ENCODE data around the gene DMAC2L. TPM values are rescaled to one million over a fixed set of nuclear protein-coding genes. Genes with fewer than 3 reads are reported as not detected.

DMAC2L gene
- total RNA-seq, 1 donor from 2014 or later, result 10.9 TPM

DNA sequence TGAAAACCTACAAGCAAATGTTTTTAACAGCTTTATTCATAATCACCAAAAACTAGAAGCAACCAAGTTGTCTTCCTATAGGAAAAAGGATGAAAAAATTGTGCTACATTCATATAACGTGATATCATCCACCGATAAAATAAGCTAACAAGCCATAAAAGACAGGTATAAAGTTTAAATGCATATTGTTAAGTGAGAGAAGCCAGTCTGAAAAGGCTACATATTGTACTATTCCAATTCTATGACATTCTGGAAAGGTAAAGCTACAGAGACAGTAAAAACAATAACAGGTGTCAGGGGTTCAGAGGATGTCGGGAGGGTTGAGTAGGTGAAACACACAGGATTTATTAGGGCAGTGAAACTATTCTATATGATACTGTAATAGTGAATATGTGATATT, 61.8 kb downstream of the DMAC2L start:
- Histone ChIP-seq H3K27ac (ENCODE audit: low read depth, low read length) (no peak overlapping the region), H3K4me1 (ENCODE audit: insufficient read depth, low read length) (no peaks in the 10 kb centered on the region), H3K4me3 (ENCODE audit: insufficient read depth, low read depth, low read length) (no peak overlapping the region), H3K9ac (ENCODE audit: low read length) (no peak overlapping the region), H3K4me2 (ENCODE audit: low read length) (no peak overlapping the region), H3K9me3 (ENCODE audit: insufficient read depth, low read depth, low read length) (no peaks in the 10 kb centered on the region), H4K20me1 (ENCODE audit: insufficient read depth, low read length) (no peaks in the 10 kb centered on the region), H3K79me2 (ENCODE audit: insufficient read depth, low read length) (no peaks in the 10 kb centered on the region), H3K36me3 (ENCODE audit: insufficient read depth, low read length) (no peaks in the 10 kb centered on the region), H2AFZ (ENCODE audit: low read depth, low read length) (no peak overlapping the region), H3K27me3 (ENCODE audit: insufficient read depth, low read length) (no peaks in the 10 kb centered on the region)
- Mint-ChIP-seq H3K4me3 (ENCODE audit: unreplicated experiment) (no peak overlapping the region), H3K27me3 (ENCODE audit: low read depth, unreplicated experiment) (peaks cover 5% of the 10 kb centered on the region), H3K9me3 (ENCODE audit: unreplicated experiment) (no peaks in the 10 kb centered on the region), H3K36me3 (ENCODE audit: low read depth, unreplicated experiment) (peaks cover 9% of the 10 kb centered on the region), H3K27ac (ENCODE audit: unreplicated experiment) (no peak overlapping the region), H3K4me1 (ENCODE audit: low read depth, unreplicated experiment) (no peaks in the 10 kb centered on the region)
- TF ChIP-seq, protein P1, sequence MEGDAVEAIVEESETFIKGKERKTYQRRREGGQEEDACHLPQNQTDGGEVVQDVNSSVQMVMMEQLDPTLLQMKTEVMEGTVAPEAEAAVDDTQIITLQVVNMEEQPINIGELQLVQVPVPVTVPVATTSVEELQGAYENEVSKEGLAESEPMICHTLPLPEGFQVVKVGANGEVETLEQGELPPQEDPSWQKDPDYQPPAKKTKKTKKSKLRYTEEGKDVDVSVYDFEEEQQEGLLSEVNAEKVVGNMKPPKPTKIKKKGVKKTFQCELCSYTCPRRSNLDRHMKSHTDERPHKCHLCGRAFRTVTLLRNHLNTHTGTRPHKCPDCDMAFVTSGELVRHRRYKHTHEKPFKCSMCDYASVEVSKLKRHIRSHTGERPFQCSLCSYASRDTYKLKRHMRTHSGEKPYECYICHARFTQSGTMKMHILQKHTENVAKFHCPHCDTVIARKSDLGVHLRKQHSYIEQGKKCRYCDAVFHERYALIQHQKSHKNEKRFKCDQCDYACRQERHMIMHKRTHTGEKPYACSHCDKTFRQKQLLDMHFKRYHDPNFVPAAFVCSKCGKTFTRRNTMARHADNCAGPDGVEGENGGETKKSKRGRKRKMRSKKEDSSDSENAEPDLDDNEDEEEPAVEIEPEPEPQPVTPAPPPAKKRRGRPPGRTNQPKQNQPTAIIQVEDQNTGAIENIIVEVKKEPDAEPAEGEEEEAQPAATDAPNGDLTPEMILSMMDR (IDR thresholded peaks at IDR 0.05; ENCODE audit: insufficient read depth, low read depth, low read length), result no peak
- TF ChIP-seq EZH2 (IDR thresholded peaks at IDR 0.05; ENCODE audit: insufficient read depth, low read length), result no peak
- no peak for DNase-seq (ENCODE audit: low read depth)
- FAIRE-seq, result no peak

DNA sequence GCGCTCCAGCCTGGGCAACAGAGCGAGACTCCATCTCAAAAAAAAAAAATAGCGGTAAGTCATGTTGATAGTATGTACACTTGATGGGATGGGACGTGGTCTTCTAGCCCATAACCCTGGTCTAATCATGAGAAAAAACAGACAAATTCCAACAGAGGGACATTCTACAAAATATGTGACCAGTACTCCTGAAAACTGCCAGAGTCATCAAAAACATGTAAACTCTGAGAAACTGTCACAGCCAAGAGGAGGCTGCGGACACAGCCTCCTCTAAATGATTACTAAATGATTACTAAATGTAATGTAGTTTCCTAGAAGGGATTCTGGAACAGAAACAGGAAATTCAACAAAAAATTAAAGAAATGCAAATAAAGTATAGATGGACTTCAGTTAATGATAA, 63.6 kb downstream of the DMAC2L start:
- Mint-ChIP-seq H3K4me3 (ENCODE audit: unreplicated experiment) (no peak overlapping the region), H3K9me3 (ENCODE audit: unreplicated experiment) (no peaks in the 10 kb centered on the region), H3K4me1 (ENCODE audit: low read depth, unreplicated experiment) (no peaks in the 10 kb centered on the region), H3K27ac (ENCODE audit: unreplicated experiment) (no peak overlapping the region), H3K36me3 (ENCODE audit: low read depth, unreplicated experiment) (peaks cover 19% of the 10 kb centered on the region), H3K27me3 (ENCODE audit: low read depth, unreplicated experiment) (peaks cover 5% of the 10 kb centered on the region)
- FAIRE-seq (no peak), DNase-seq (ENCODE audit: low read depth) (no peak)
- Histone ChIP-seq H3K4me3 (ENCODE audit: insufficient read depth, low read depth, low read length) (no peak overlapping the region), H3K27me3 (ENCODE audit: insufficient read depth, low read length) (no peaks in the 10 kb centered on the region), H2AFZ (ENCODE audit: low read depth, low read length) (no peak overlapping the region), H3K27ac (ENCODE audit: low read depth, low read length) (no peak overlapping the region), H3K4me2 (ENCODE audit: low read length) (no peak overlapping the region), H3K9ac (ENCODE audit: low read length) (no peak overlapping the region), H3K4me1 (ENCODE audit: insufficient read depth, low read length) (no peaks in the 10 kb centered on the region), H3K79me2 (ENCODE audit: insufficient read depth, low read length) (no peaks in the 10 kb centered on the region), H3K36me3 (ENCODE audit: insufficient read depth, low read length) (no peaks in the 10 kb centered on the region), H4K20me1 (ENCODE audit: insufficient read depth, low read length) (no peaks in the 10 kb centered on the region), H3K9me3 (ENCODE audit: insufficient read depth, low read depth, low read length) (no peaks in the 10 kb centered on the region)
- TF ChIP-seq EZH2 (IDR thresholded peaks at IDR 0.05; ENCODE audit: insufficient read depth, low read length), result no peak
- TF ChIP-seq, protein P1 (IDR thresholded peaks at IDR 0.05; ENCODE audit: insufficient read depth, low read depth, low read length), result no peak

Small RNAs within 50 kb of the gene (microRNA-seq; reads per million reads assigned to microRNA genes)
- not detected for gene MIR4504

Other genes starting within 250 kb of the DMAC2L start
- gene VCPKMT, start 195.8 kb upstream of the DMAC2L start, total RNA-seq, result 8.0 and 11.9 TPM in 2 replicates
- gene SOS2, start 80.7 kb upstream of the DMAC2L start, total RNA-seq, result 18.3 and 19.9 TPM in 2 replicates
- 5.2 and 6.0 TPM in 2 replicates for gene L2HGDH, start 95 bp upstream of the DMAC2L start, total RNA-seq
- gene CDKL1, start 84.6 kb downstream of the DMAC2L start, total RNA-seq, result 5.4 and 5.9 TPM in 2 replicates
- 79.5 and 93.1 TPM in 2 replicates for gene MAP4K5, start 220.2 kb downstream of the DMAC2L start, total RNA-seq
- gene ATL1, start 247.8 kb downstream of the DMAC2L start, total RNA-seq, result 15.8 and 17.9 TPM in 2 replicates